WTC11 (cell line): ENCODE results near the gene ADRB1. TPM values are rescaled to one million over a fixed set of nuclear protein-coding genes. Genes with fewer than 3 reads are reported as not detected.

Experiments used
- ATAC-seq: fragments of 200-7000 bp; cut with Tn5 transposase; 2 replicates; pipeline ENCODE4 v1.10.0; 2021; ENCODE audit warnings: mild to moderate bottlenecking, moderate library complexity
- CTCF ChIA-PET: fragments of 300-600 bp; sonication (Branson Sonifier 250); formaldehyde crosslinking; loops from one replicate; lab custom pipeline; 2021; ENCODE audit warnings: antibody characterized with exemption; lab: Charles Lee
- POLR2A ChIA-PET: fragments of 350-600 bp; sonication (Branson Sonifier 250); formaldehyde crosslinking; loops from one replicate; lab custom pipeline; 2021; ENCODE audit warnings: antibody characterized with exemption; lab: Charles Lee
- DNase-seq: peaks from one replicate; pipeline ENCODE4 v3.0.0; 2021; ENCODE audit warnings: low spot score
- H3K27ac Mint-ChIP-seq: 2 replicates; pipeline ENCODE4 v1.8.0; 2021; ENCODE audit warnings: mixed read lengths
- H3K27me3 Mint-ChIP-seq: 2 replicates; pipeline ENCODE4 v1.8.0; 2021; ENCODE audit warnings: low read depth, mild to moderate bottlenecking, moderate library complexity, mixed read lengths
- H3K36me3 Mint-ChIP-seq: 2 replicates; pipeline ENCODE4 v1.8.0; 2021; ENCODE audit warnings: mixed read lengths
- H3K4me1 Mint-ChIP-seq: 2 replicates; pipeline ENCODE4 v1.8.0; 2022; ENCODE audit warnings: mixed read lengths
- H3K4me3 Mint-ChIP-seq: 2 replicates; pipeline ENCODE4 v1.8.0; 2021; ENCODE audit warnings: mild to moderate bottlenecking, moderate library complexity, mixed read lengths
- H3K9me3 Mint-ChIP-seq: 2 replicates; pipeline ENCODE4 v1.8.0; 2021; ENCODE audit warnings: mixed read lengths
- ATF3 ChIP-seq: sonication (generic); formaldehyde crosslinking; conservative IDR thresholded peaks from 2 replicates; pipeline ENCODE4 v1.8.1; 2022; ENCODE audit warnings: mild to moderate bottlenecking, missing genetic modification reagents
- CBFB ChIP-seq: sonication (generic); formaldehyde crosslinking; IDR thresholded peaks from 2 replicates; pipeline ENCODE4 v1.8.1; 2022; ENCODE audit warnings: mild to moderate bottlenecking, low read depth, missing genetic modification reagents
- CREM ChIP-seq: sonication (generic); formaldehyde crosslinking; IDR thresholded peaks from 2 replicates; pipeline ENCODE4 v1.8.1; 2022; ENCODE audit warnings: mild to moderate bottlenecking, missing genetic modification reagents, moderate library complexity
- E2F4 ChIP-seq: sonication (generic); formaldehyde crosslinking; IDR thresholded peaks from 2 replicates; pipeline ENCODE4 v1.8.1; 2022; ENCODE audit warnings: low read depth, mild to moderate bottlenecking, moderate library complexity, missing genetic modification reagents, borderline replicate concordance
- ETV6 ChIP-seq: sonication (generic); formaldehyde crosslinking; IDR thresholded peaks from 2 replicates; pipeline ENCODE4 v1.8.1; 2022; ENCODE audit warnings: mild to moderate bottlenecking, missing genetic modification reagents
- FOXP1 ChIP-seq: sonication (generic); formaldehyde crosslinking; IDR thresholded peaks from 2 replicates; pipeline ENCODE4 v1.8.0; 2022; ENCODE audit warnings: missing genetic modification reagents, mild to moderate bottlenecking, moderate library complexity, borderline replicate concordance
- GTF2I ChIP-seq: fragments of 250-450 bp; sonication (Bioruptor Pico); conservative IDR thresholded peaks from 2 replicates; pipeline ENCODE4 v1.4.0; 2021; ENCODE audit warnings: mild to moderate bottlenecking
- HMGXB4 ChIP-seq: sonication (generic); formaldehyde crosslinking; IDR thresholded peaks from 2 replicates; pipeline ENCODE4 v1.8.1; 2023; ENCODE audit warnings: mild to moderate bottlenecking, moderate library complexity, missing genetic modification reagents
- IRF1 ChIP-seq: sonication (generic); formaldehyde crosslinking; IDR thresholded peaks from 2 replicates; pipeline ENCODE4 v1.8.0; 2023; ENCODE audit warnings: missing genetic modification reagents
- NR1H2 ChIP-seq: sonication (generic); formaldehyde crosslinking; IDR thresholded peaks from 2 replicates; pipeline ENCODE4 v1.9.0; 2021; ENCODE audit warnings: mild to moderate bottlenecking, moderate library complexity, missing genetic modification reagents
- OVOL2 ChIP-seq: fragments of 250-450 bp; sonication (Bioruptor Pico); IDR thresholded peaks from 2 replicates; pipeline ENCODE4 v1.9.0; 2021; ENCODE audit warnings: mild to moderate bottlenecking, borderline replicate concordance
- SMAD4 ChIP-seq: sonication (generic); formaldehyde crosslinking; IDR thresholded peaks from 2 replicates; pipeline ENCODE4 v1.8.0; 2022; ENCODE audit warnings: mild to moderate bottlenecking, missing genetic modification reagents
- SOX15 ChIP-seq: fragments of 250-450 bp; sonication (Bioruptor Pico); IDR thresholded peaks from 2 replicates; pipeline ENCODE4 v1.9.0; 2021; ENCODE audit warnings: mild to moderate bottlenecking
- USF1 ChIP-seq: sonication (generic); formaldehyde crosslinking; IDR thresholded peaks from 2 replicates; pipeline ENCODE4 v1.8.0; 2022; ENCODE audit warnings: mild to moderate bottlenecking, missing genetic modification reagents
- ZBTB21 ChIP-seq: sonication (generic); formaldehyde crosslinking; IDR thresholded peaks from 2 replicates; pipeline ENCODE4 v1.8.1; 2023; ENCODE audit warnings: mild to moderate bottlenecking, missing genetic modification reagents, borderline replicate concordance
- ZMAT4 ChIP-seq: fragments of 250-450 bp; sonication (Bioruptor Pico); IDR thresholded peaks from 2 replicates; pipeline ENCODE4 v1.9.0; 2021; ENCODE audit warnings: mild to moderate bottlenecking
- ZNF121 ChIP-seq: sonication (generic); formaldehyde crosslinking; IDR thresholded peaks from 2 replicates; pipeline ENCODE4 v1.8.0; 2023; ENCODE audit warnings: missing genetic modification reagents
- ZNF138 ChIP-seq: sonication (generic); formaldehyde crosslinking; conservative IDR thresholded peaks from 2 replicates; pipeline ENCODE4 v1.8.1; 2022; ENCODE audit warnings: mild to moderate bottlenecking, moderate library complexity, missing genetic modification reagents
- ZNF232 ChIP-seq: sonication (generic); formaldehyde crosslinking; IDR thresholded peaks from 2 replicates; pipeline ENCODE4 v1.8.0; 2022; ENCODE audit warnings: mild to moderate bottlenecking, missing genetic modification reagents
- ZNF396 ChIP-seq: fragments of 250-450 bp; sonication (Bioruptor Pico); IDR thresholded peaks from 2 replicates; pipeline ENCODE4 v1.8.0; 2021; ENCODE audit warnings: mild to moderate bottlenecking, moderate library complexity, borderline replicate concordance
- ZNF423 ChIP-seq: fragments of 250-450 bp; sonication (Bioruptor Pico); IDR thresholded peaks from 2 replicates; pipeline ENCODE4 v2.1.2; 2022; ENCODE audit warnings: mild to moderate bottlenecking, moderate library complexity
- ZSCAN18 ChIP-seq: fragments of 250-450 bp; sonication (Bioruptor Pico); IDR thresholded peaks from 2 replicates; pipeline ENCODE4 v2.1.2; 2022; ENCODE audit warnings: mild to moderate bottlenecking, moderate library complexity
- total RNA-seq: library from RNA; stranded (reverse); gene quantifications from 3 replicates; pipeline ENCODE4 v1.2.3, GENCODE V29; 2021

The ADRB1 gene
- total RNA-seq, 1 experiment from 2014 or later, result 0.35 TPM

- peak; percentile 26 for DNase-seq
- no peaks in the 10 kb centered on the region for H3K27me3 Mint-ChIP-seq
- ATAC-seq, result peak; percentile 96
- no peak overlapping the region for H3K27ac Mint-ChIP-seq
- POLR2A ChIA-PET, result no interaction called here
- H3K36me3 Mint-ChIP-seq, result no peaks in the 10 kb centered on the region
- peaks cover 5% of the 10 kb centered on the region; the same call in 1 of the 2 replicates for H3K9me3 Mint-ChIP-seq
- peaks cover 11% of the 10 kb centered on the region for H3K4me1 Mint-ChIP-seq
- CTCF ChIA-PET, result interaction anchor here (0.6 to 1.5 kb wide), 15 partner anchors 8 to 381 kb away, joined by 3 to 7 read pairs (median 3); no protein-coding TSS in a partner anchor
- TF ChIP-seq USF1 (CRISPR knock-in tag) (no peak), E2F4 (CRISPR knock-in tag) (no peak), IRF1 (CRISPR knock-in tag) (no peak), ZBTB21 (CRISPR knock-in tag) (no peak), ATF3 (no peak), CBFB (CRISPR knock-in tag) (no peak), ETV6 (no peak), ZNF396 (CRISPR knock-in tag) (no peak), HMGXB4 (CRISPR knock-in tag) (no peak), GTF2I (CRISPR knock-in tag) (no peak), SOX15 (CRISPR knock-in tag) (no peak), ZMAT4 (CRISPR knock-in tag) (no peak), ZSCAN18 (CRISPR knock-in tag) (no peak), OVOL2 (CRISPR knock-in tag) (no peak), ZNF232 (CRISPR knock-in tag) (no peak), SMAD4 (CRISPR knock-in tag) (no peak), FOXP1 (CRISPR knock-in tag) (no peak)
- H3K4me3 Mint-ChIP-seq, result no peak overlapping the region
Observed at GRCh38 chr10:114077815-114078219, 34.2 kb downstream of the ADRB1 start.

GRCh38 chr10:114078346-114078745, 34.7 kb downstream of the ADRB1 start:
- CTCF ChIA-PET, result interaction anchor here (0.6 to 1.5 kb wide), 14 partner anchors 9 to 380 kb away, joined by 3 to 7 read pairs (median 3); no protein-coding TSS in a partner anchor
- H3K4me3 Mint-ChIP-seq, result no peak overlapping the region
- ATAC-seq, result no peak
- no peak overlapping the region for H3K27ac Mint-ChIP-seq
- no peaks in the 10 kb centered on the region for H3K36me3 Mint-ChIP-seq
- POLR2A ChIA-PET, result no interaction called here
- DNase-seq, result no peak
- no peaks in the 10 kb centered on the region for H3K27me3 Mint-ChIP-seq
- TF ChIP-seq ZNF138 (CRISPR knock-in tag) (no peak), CREM (CRISPR knock-in tag) (no peak), ZNF423 (no peak), ZNF121 (no peak), NR1H2 (CRISPR knock-in tag) (no peak)
- peaks cover 5% of the 10 kb centered on the region; the same call in 1 of the 2 replicates for H3K9me3 Mint-ChIP-seq
- peaks cover 11% of the 10 kb centered on the region for H3K4me1 Mint-ChIP-seq
